GM13977 (cell line): ENCODE measurements around the gene SH3RF3.

Experiments used
- DNase-seq: peaks from one replicate; pipeline ENCODE4 v3.0.0; 2012; ENCODE audit warnings: low spot score
- in situ Hi-C: fragments of 300-500 bp; cut with MboI; formaldehyde crosslinking; loops from one replicate; pipeline ENCODE4 v1.12.0; 2022; ENCODE audit warnings: low sequenced_read_pairs, low pct_unique_long_range_greater_than_20kb, mixed read lengths, inconsistent platforms; ENCODE audit not compliant: unreplicated experiment
- TF ChIP-seq, protein P1 (sequence below): IDR thresholded peaks from 2 replicates; pipeline ENCODE4 v1.5.1; 2012; ENCODE audit warnings: mild to moderate bottlenecking, control low read depth; ENCODE audit not compliant: insufficient read depth; ENCODE audit errors: extremely low read depth, missing control alignments

Gene SH3RF3

DNA sequence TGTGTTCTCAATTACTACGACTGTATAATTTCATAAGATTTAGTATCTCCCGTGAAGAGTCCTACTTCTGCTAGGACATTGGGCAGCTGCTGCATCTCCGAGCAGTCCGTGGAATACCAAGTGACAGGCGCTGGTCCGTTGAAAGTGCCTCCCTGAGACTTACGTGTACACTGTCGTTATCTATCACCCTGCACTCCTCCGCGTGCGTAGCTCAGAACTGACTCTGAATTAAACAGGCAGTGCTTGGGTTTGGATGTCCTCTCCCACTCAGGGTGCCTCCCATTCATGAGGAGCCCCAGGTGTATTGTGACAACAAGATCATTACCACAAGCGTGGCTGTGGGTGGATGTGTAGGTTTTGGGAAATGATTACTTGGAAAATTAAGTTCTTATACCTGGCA is 148.4 kb downstream of the SH3RF3 start:
- TF ChIP-seq, protein P1, sequence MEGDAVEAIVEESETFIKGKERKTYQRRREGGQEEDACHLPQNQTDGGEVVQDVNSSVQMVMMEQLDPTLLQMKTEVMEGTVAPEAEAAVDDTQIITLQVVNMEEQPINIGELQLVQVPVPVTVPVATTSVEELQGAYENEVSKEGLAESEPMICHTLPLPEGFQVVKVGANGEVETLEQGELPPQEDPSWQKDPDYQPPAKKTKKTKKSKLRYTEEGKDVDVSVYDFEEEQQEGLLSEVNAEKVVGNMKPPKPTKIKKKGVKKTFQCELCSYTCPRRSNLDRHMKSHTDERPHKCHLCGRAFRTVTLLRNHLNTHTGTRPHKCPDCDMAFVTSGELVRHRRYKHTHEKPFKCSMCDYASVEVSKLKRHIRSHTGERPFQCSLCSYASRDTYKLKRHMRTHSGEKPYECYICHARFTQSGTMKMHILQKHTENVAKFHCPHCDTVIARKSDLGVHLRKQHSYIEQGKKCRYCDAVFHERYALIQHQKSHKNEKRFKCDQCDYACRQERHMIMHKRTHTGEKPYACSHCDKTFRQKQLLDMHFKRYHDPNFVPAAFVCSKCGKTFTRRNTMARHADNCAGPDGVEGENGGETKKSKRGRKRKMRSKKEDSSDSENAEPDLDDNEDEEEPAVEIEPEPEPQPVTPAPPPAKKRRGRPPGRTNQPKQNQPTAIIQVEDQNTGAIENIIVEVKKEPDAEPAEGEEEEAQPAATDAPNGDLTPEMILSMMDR, result no peak
- in situ Hi-C loops, result loop anchor here (25.0 kb wide), 1 partner anchor 90 kb away; no protein-coding TSS in a partner anchor
- no peak for DNase-seq

DNA sequence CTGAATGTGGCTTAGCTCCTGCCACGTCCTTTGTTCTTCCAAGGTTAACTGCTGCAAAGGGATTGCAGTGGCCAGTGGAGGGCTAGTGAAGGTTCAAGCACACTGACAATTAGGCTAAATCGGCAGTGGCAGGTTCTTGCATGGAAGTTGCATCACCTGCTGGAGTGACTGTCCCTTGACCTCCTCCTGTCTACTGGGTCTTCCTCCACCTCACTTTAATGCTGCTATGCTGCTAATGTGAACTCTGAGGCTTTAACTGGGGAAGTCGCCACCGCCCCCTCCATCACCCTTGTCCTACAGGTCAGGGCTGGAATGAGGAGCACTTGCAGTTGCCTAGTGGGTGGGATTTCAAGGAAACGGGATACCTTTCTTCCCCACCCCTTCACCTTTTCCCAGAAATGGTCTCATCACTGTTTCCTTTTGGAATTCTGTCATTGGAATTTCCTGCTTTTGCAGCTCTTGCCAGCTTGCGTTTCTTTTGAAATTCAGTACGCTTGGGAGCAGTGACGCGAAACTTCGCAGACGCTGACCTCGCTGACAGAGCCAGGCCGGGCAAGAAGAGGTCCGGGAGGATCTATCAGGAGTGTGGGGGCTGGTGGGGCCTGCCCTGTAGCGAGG is 150.3 kb downstream of the SH3RF3 start:
- in situ Hi-C loops, result loop anchor here (25.0 kb wide), 1 partner anchor 92 kb away; no protein-coding TSS in a partner anchor
- TF ChIP-seq, protein P1, result no peak
- no peak for DNase-seq

DNA sequence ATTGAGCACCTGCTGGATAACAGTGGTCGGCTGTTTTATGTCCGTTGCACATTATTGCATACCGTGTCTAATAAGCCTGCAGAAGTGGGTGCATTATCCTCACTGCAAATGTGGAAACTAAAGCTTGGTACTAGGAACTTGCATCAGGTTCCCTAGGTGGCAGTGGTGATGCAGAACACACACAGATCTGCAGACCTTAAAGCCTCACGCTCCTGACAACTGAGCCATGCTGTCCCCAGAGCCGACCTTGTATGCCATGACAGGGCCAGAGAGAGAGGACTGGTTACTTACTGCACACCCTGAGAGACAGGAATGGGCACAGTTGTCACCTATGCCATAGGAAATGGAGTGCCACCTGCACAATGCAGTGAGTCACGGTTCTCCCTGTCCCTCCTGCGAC is 151.8 kb downstream of the SH3RF3 start:
- in situ Hi-C loops, result loop anchor here (25.0 kb wide), 1 partner anchor 94 kb away; no protein-coding TSS in a partner anchor
- TF ChIP-seq, protein P1, result no peak
- DNase-seq, result no peak

DNA sequence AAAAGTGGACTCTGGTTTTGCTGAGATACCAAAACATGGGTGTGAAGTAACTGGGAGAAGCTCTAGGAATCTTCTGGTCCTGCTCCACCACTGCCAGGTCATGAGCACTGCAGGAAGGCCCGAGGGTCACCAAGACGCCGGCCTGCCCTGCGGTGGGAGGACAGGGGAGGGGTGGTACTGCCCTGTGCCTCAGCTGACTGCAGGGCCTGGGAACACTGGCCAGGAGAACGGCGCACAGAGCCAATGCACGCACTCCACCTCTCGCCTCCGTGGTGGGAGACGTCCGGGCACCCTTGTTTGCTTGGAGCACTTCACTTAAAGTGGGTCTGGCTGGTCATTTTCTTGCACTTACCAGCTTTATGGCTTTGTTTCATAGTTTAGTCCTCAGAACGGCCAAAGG is 153.4 kb downstream of the SH3RF3 start:
- TF ChIP-seq, protein P1, result no peak
- in situ Hi-C loops, result loop anchor here (25.0 kb wide), 1 partner anchor 95 kb away; no protein-coding TSS in a partner anchor
- no peak for DNase-seq

DNA sequence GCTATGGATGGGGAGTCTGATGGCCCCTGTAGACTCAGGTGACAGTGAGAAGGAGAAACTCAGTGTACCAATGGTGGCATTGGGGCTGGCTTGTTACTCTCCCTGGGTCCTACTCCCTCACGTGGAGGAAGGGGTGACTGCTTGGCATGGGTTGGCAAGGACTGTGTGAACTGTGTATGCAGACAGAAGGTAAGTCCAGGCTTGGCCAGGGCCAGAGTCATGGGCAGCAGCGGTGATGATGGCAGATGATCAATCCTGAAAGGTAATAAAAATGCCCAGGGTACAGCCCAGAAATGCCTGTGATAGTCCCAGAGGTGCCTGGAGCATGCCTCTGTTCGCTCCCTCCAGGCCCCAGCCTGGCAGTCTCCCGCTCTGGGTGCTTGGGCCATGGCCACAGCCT is 153.9 kb downstream of the SH3RF3 start:
- DNase-seq, result no peak
- TF ChIP-seq, protein P1, result no peak
- in situ Hi-C loops, result loop anchor here (25.0 kb wide), 1 partner anchor 96 kb away; no protein-coding TSS in a partner anchor

DNA sequence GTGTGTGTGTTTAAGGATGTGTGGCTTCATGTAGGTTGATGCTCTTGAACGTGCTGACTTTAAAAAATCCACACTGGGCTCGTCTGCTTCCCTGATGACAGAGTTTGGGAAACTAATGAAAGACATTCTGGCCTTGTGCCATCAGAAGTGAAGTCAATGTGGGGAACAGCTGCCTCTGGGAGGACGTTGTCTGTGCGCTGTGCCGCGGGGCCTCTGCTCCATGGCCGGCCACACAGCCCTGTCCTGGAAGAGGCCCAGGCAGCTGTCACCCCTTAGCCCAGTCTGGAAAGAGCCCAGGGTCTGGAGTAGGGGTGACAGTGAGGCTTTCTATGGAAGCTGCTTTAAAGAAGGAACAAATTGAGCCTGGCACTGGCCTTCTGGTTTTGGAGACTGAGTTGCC is 155.8 kb downstream of the SH3RF3 start:
- in situ Hi-C loops, result loop anchor here (25.0 kb wide), 1 partner anchor 98 kb away; no protein-coding TSS in a partner anchor
- DNase-seq, result no peak
- TF ChIP-seq, protein P1, result no peak
